Stimulated activated CD4-positive, alpha-beta T cell treated with anti-CD3 and anti-CD28 coated beads, TNF-alpha, amount 100 ng/mL, for 1 hour (primary cell): ENCODE results near the gene OR5AN1.
"Not testable (repeated sequence)": the region's sequence is repeated elsewhere in the genome, so short reads cannot be mapped to it uniquely, and the experiment has no call there.

Source experiments
- DNase-seq, 3 donors: peaks; one replicate each; pipeline ENCODE4 v3.0.0-alpha.2; 2020; ENCODE audit warnings: low read depth in 3 of 3, low spot score in 1 of 3

The OR5AN1 gene, protein sequence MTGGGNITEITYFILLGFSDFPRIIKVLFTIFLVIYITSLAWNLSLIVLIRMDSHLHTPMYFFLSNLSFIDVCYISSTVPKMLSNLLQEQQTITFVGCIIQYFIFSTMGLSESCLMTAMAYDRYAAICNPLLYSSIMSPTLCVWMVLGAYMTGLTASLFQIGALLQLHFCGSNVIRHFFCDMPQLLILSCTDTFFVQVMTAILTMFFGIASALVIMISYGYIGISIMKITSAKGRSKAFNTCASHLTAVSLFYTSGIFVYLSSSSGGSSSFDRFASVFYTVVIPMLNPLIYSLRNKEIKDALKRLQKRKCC

DNA sequence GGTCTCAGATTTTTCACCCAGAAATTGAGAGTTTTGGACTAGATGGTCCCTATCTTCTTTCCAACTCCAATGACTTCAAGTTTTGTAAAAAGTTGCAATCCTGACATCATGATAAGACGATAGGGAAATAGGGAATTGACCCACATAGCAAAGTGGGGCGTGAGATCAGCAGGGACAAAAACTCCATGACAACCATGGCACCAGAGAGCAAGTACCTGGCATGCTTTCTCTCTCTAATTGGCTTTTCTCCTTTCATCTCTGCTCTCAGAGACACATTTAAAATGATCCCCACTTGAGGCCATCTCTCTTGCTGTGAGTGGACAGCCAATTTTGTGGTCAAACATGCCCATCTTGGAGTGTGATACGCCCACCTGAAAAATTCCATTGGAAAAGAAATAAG is at the start of gene OR5AN1:
Gene OR5AN1 (plus strand): TSS at position 301 of the 400 bp plus-strand sequence. CDS start 5,564 bp downstream, outside the sequence.
- DNase-seq, result no peak

DNA sequence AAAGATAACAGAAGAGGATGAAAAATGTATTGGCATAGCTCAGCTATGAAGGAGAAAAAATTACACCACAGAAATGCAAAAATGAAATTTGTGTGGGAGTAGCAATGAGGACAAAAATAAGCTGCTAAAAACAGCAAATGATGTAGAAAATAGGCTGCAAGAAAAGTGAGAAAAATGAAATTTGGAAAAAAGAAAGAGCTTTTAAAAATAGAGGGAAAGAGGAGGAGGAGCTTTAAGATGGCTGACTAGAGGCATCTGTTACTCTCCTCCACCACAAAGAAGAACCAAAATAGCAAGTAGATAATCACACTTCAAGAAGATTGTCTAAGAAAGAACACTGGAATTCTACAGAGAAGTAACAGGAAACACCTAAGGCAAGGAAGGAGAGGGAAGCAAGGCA is 23.7 kb upstream of the OR5AN1 start:
- DNase-seq, result no peak

DNA sequence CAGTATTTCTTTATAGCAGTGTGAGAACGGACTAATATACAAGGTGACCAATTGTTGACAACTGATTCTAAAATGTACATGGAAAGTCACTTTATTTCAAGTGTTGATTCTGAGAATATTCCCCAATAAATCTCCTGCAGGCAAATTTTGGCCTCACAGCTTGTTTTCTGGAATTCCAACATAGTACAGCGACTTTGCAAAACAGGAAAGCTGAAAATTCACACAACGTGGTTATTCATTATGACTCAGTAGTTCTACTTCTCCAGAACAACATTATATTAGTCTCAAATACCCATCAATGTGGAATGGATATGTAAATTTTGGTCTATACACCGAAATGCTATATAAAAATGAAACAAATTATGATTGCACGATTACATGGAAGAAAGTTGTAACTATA is 22.5 kb upstream of the OR5AN1 start:
- DNase-seq, result no peak

DNA sequence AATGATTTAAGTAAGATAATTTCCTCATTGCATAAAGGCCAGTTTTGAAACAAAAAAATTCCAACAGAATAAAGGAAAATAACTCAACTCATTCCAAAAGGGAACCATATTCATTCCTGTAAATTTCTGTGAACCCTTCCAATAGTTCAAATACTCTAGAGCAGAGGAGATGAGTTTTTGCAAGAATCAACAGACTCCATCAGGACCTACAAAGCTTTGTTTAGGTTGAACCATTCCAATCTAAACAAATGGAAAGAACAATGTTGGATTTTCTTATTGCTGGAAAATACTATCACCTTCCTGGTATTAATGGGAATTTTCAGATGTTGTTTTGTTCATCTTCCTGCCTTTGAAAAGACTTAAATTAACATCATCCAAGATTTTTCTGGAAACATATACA is 21.8 kb upstream of the OR5AN1 start:
- no peak for DNase-seq

DNA sequence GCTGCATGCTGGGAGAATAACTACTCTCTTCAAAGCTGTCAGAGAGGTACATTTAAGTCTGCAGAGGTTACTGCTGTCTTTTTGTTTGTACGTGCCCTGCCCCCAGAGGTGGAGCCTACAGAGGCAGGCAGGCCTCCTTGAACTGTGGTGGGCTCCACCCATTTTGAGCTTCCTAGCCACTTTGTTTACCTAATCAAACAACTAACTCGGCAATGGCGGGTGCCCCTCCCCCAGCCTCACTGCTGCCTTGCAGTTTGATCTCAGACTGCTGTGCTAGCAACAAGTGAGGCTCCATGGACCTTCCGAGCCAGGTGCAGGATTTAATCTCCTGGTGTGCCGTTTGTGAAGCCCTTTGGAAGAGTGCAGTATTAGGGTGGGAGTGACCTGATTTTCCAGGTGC is 9.0 kb upstream of the OR5AN1 start:
- not testable (repeated sequence) for DNase-seq

DNA sequence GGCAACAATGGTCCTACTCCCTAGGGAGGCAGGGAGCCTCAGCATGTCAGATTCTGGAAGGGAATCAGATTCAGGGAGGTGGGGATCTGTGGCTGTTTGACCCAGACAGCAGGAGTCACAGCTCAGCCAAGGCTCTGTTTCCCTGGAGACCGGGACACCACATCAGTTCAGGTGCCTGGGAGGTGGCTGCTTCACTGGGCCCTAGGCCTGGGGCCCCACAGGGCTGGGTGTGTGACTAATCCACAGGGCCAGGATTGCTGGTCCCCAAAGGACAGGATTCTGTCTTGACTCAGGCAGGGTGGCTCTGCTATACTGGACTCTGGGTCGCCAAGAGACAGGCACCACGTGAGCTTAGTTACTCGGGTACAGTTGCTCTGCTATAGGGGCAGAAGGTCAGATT is 3.5 kb upstream of the OR5AN1 start:
- DNase-seq, result no peak

DNA sequence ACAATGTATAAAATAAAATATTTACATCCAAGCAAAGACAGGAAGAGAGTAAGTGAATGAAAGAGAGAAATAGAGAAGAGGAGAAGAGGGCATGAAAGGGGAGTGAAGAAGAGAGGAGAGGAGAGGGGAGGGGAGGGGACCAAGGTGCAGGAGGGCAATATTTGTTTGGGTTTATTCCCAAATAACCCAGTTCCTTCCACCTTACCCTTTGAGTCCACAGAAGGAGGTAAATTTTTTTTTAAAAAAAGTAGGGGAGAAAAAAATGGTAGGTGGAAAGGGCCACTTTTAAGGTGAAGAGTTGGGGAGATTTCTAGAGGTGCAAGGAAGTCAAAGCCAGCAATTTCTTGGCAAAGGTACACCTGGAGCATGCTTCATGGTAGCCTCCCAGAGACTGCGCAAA is 2.1 kb upstream of the OR5AN1 start:
- no peak for DNase-seq

DNA sequence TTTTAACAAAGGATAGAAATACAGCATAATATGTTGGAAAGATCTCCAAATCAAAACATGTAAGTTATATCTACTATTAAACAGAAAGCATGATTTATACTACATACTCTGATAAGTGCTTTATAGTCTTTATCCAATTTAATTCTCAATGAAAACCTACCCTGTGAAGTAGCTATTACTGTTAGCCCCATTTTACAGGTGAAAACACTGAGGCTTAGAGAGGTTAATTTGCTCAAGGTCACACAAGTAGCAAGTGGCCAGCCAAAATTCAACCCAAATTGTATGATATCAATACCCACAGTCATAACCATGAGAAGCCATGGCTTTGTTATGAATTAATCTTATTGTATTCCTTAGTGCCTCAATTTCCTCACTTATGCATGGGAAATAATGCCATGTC is 675 bp upstream of the OR5AN1 start:
- no peak for DNase-seq

DNA sequence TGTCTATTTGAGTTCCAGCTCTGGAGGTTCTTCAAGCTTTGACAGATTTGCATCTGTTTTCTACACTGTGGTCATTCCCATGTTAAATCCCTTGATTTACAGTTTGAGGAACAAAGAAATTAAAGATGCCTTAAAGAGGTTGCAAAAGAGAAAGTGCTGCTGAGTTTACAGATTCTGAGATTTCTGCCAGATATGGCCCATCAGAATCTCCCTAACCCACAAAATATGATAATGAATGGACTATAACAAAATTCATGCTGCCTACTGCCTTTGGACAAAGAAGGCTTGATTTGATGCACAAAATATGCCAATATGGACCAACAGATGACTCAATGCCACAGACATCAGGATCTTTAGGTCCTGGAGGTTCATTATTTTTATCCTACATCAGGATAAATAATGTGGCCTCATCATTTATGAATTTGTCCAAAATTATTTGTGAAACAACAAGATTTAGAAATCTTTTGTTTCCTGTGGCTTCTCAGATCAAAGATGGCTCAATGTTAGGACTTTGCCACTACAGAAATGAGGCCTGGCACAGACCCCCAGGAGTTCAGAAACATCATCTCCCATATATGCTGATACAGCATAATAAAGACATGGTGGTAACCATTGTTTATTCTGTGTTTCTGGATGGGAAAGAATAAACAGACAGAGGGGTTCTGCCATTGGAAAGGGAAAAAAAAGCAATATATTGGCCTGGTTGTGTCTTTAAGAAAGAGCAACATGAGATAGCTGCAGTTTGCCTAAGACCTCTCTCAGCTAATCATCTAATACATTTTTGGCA is 6.7 kb downstream of the OR5AN1 start:
- DNase-seq, result no peak

DNA sequence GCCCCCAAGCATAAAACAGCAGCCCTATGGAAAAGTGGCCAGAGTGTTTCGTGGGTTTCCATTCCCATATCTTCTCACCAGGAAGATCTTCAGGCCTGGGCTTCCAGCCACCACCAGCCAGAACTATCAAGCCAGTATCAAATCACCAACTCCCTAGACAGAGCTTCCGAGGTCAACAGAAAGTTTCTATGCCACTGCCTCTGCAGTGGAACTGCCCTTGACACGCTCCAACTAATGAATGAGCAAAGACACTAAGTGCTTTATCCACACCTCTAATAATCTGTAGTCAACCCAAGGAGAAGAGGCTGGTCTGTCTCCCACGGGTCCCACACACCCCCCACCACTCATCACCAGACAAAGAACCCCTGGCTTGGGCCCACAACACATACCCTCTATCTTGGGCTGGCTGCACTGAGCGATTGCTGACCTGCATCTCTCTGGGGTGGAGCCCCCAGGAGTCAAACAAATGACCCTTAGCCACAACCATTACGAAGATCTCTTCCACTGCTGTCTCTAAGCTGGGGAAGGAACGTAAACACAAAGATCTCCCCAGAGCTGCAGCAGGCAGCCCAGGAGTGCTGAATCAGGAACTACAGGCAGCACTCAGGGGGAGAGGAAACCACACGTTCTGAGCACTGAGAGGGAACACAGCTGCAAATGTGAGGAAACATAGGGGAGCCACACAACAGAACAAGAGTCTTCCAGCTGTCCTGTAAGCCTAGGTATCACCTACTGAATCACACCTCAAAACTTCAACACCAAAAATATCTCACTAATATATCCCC is 9.7 kb downstream of the OR5AN1 start:
- DNase-seq, result no peak

DNA sequence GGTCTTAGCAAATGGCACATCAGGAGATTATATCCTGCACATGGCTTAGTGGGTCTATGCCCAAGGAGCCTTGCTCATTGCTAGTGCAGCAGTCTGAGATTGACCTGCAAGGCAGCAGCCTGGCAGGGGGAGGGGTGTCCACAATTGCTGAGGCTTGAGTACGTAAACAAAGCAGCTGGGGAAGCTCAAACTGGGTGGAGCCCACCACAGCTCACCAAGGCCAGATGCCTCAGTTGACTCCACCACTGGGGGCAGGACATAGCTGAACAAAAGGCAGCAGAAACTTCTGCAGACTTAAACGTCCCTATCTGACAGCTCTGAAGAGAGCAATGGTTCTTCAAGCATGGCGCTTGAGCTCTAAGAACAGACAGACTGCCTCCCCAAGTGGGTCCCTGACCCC is 13.6 kb downstream of the OR5AN1 start:
- not testable (repeated sequence) for DNase-seq

DNA sequence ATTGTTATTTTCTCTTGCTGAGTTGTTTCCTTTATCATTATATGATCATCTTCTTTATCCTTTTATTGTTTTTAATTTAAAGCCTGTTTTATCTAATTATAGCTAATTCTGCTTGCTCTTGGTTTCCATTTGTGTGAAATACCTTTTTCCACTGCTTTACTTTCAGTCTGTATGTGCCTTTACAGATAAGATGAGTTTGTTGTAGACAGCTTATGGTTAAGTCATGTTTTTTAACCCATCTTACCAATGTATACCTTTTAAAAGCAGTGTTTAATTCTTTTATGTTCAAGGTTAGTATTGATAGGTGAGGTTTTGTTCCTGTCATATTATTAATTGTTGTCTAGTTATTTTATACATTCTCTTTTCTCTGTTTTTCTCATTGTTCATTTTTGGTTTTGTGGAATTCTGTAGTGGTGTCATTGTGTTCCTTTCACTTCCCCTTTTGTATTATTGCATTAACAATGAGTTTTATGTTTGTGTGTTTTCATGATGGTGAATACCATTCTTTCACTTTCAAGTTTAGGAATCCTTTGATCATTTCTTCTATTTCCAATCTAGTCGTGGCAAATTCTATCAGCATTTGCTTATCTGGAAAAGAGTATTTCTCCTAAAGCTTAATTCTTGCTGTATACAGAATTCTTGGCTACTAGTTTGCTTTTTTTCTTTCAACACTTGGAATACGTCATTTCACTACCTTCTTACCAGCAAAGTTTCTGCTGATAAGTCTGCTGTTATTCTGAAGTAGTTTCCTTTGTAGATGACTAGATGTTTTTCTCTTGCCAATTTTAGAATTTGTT is 21.8 kb downstream of the OR5AN1 start:
- DNase-seq, result no peak

DNA sequence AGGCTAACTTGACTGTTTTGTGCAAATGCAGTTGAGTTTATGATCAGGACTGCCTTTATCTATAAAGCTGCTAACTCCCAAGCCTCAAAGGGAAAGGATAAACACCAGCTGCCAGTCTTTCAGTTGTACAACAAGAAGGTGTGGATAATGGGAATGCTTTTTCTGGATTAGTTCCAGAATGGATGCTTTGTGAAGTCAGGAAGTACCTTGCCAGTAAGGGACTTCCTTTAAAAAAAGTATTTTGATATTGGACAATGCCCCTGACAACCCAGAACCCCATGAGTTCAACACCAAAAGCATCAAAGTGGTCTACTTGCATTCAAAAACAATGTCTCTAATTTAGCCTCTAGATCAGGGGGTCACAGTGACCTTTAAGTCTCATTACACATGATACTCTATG is 35.5 kb downstream of the OR5AN1 start:
- no peak for DNase-seq

DNA sequence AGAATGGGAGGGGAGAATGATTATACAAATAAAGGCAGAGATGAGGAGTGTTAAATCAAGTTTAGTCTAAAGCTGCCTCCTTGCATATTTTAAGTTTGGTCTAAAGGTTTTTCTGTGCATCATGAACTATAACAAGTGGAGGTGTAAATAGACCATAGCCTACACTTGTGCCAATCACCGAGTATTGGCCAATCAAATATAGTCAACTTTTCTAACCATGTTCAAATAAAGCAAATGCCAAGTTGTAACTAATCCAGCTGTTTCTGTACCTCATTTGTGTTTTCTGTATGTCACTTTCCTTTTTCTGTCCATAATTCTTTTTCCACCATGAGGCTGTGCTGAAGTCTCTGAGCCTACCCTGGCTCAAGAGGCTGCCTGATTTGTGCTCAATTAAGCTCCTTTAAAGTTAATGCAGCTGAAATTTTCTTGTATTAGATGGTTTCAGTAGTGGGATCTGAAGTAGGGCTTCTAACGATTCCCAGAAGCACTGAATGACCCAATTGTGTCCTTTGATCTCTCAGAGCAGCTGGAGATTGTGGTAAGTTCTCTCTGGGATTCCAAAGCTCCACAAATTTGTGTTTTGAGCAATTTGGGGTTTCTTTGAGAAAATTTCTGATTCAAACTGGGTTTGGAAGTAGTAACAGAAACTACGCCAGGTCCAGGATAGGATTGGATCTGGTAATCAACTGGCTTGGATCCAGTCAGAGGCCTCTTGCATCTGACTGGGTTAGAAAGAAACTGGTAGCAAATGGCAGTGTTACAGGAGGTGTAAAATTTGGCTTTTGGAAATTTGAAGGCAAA is 42.0 kb downstream of the OR5AN1 start:
- DNase-seq, result no peak

DNA sequence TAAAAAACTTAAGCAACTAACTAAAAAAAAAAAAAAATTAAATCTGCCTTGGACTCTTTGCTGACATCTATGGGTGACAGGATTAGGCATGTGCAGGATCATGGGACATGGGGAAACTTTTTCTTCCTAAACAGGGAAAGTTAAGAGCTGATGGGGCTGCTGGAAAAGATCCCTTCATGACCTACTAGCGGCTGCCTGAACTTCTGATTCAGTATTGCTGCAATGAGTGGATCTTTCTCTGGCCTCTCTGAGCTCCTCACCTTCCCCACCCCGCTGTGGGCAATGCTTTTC is 42.5 kb downstream of the OR5AN1 start:
- DNase-seq, result no peak

DNA sequence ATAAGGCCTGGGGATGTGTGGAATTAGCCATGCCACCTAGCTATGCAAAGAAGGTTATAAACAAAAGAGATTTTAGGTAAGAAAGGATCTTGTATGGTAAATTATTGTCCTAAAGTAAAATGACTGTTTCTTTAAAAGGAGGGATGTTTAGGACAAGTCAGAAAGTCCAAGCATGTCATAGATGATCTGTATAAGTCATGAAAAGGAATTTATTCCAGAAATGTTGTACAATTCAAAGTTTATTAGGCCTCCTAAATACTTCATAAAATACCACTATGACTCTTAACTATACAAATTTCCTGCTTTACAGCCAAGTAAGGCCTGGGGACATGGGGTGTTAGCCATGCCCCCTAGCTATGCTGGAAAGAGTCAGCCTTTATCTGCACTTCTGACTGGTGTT is 44.9 kb downstream of the OR5AN1 start:
- DNase-seq, result no peak

DNA sequence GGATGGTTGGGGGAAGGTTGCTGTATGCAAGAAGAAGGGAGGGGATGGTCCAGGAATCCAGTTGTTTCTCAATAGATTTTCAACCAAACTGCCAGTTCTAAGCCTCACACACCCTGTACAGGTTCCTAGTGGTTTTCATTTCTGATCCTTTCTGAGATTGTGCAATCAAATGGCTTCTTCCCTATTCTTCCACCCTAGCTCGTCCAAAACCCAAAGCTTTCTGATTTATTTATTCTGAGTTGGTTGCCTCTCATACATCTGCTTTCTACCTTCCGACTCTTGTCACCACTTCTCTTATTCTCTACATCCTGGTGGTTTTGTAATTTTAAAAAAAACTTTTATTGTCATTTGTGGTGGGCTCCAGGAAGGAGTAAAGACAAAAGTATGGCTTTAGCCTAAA is 55.0 kb downstream of the OR5AN1 start:
- no peak for DNase-seq

DNA sequence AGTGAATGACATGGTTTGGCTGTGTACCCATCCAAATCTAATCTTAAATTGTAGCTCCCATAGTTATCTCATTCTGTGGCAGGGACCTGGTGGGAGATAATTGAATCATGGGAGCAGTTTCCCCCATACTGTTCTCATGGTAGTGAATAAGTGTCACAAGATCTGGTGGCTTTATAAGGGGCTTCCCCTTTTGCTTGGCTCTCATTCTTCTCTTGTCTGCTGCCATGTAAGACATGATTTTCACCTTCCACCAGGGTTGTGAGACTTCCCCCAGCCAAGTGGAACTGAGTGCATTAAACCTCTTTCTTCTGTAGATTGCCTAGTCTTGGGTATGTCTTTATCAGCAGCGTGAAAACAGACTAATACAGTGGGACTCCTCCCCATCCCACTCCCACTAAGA is 56.4 kb downstream of the OR5AN1 start:
- DNase-seq, result no peak

DNA sequence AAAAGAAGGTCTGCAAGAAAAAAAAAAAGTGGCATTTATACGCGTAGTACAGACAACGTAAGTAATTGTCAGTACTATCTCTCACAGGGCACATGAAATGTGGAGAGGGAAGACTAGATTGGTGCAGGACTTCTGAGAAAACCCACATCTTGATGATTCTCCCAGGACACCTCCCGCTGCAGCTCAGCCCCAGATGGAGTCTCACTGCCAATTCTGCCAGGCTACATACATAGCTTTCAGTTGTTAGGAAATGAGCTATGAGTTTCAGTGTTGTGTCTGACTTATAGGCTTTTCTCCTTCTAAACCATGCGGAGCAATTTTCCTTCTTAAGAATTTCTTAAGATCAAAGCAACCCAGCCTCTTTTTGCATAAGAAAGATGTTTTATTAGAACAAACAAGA is 57.9 kb downstream of the OR5AN1 start:
- DNase-seq, result no peak

DNA sequence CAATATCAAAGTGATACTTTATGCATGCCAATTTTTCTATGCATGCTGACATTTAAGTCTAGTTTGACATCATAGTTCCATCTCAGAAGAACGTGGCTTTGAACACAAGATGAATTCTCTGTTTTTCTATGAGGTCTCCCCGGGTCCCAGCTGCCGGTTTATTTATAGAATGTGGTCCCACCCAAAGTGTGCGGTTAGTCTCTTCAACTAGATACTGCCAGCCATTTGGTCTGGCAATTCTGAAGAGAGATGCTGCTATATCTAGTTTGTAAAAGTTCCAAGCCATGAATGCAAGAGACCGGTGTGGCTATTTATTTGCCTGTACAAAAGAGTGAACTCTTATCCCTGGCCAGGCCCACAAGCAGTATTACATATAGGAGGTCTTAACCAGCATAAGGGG is 58.3 kb downstream of the OR5AN1 start:
- DNase-seq, result no peak

DNA sequence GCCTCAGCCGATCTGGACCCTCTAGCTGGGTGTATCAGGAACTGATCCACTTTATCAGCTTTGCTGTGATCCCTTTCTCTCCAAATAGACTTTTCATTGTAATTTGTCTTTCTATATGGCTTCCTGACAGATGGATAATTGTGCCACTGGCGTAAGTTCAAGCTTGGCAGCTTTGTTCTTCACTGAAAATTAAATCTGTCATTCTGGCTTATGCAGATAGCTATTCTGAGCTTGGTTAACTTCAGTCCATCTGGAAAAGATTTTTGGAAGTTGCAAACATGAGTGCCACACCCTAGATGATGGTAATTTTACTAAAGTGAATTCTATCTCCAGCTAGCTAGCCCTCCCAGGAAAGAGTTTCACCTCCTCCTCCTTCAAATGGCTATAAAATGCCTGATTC is 59.5 kb downstream of the OR5AN1 start:
- DNase-seq, result no peak
